SK-N-SH (cell line): ENCODE measurements around the gene TRMT1.

ENCODE experiments used
- CTCF ChIP-seq: fragments of 200-600 bp; sonication (generic); IDR thresholded peaks from 2 replicates; pipeline ENCODE4 v1.6.1; 2017; ENCODE audit warnings: antibody characterized with exemption, mild to moderate bottlenecking, moderate library complexity
- EP300 ChIP-seq, 2 experiments: IDR thresholded peaks; 2 replicates each; pipeline versions ENCODE4 v1.4.0 to v1.6.1; 2012; ENCODE audit warnings: borderline replicate concordance in 1 of 2, low read depth in 1 of 2, low read length in 1 of 2
- NFIC ChIP-seq: IDR thresholded peaks from 2 replicates; pipeline ENCODE4 v1.4.0; 2012; ENCODE audit warnings: borderline replicate concordance
- POLR2AphosphoS5 ChIP-seq: IDR thresholded peaks from 2 replicates; pipeline ENCODE4 v1.6.1; 2012; ENCODE audit warnings: low read depth, low read length
- SMC3 ChIP-seq: IDR thresholded peaks from 2 replicates; pipeline ENCODE4 v1.6.1; 2012; ENCODE audit warnings: low read depth, low read length, improper control_type of control experiment
- YY1 ChIP-seq: IDR thresholded peaks from 2 replicates; pipeline ENCODE4 v1.4.0; 2012; ENCODE audit warnings: low read depth, mild to moderate bottlenecking
- TF ChIP-seq, protein P1 (sequence below): IDR thresholded peaks from 2 replicates; pipeline ENCODE4 v1.4.0; 2012; ENCODE audit warnings: low read depth, borderline replicate concordance
- TF ChIP-seq, protein P2 (sequence below): IDR thresholded peaks from 2 replicates; pipeline ENCODE4 v1.6.1; 2012; ENCODE audit warnings: mild to moderate bottlenecking, low read depth, low read length, moderate library complexity
- TF ChIP-seq, protein P3 (sequence below): fragments of 150-350 bp; IDR thresholded peaks from 2 replicates; pipeline ENCODE4 v1.6.1; 2016; ENCODE audit warnings: mild to moderate bottlenecking, low read depth, low read length

DNA sequence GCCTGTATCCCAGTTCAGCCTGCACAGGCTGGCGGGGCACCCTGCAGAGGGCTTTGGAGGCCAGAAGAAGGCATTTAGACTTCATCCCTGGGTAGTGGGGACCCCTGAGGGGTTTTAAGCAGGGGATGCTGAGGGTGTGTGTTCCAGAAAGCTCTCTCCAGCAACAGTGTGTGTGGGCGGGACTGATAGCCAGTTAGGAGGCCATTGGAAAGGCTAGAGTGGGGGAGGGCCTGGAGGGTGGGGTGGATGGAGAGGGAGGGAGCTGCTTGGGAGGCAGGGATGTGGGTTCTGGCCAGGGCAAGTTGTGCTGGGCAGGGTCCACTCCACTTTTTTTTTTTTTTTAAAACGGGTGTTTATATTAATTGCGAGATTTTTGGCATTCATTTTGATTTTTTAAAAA, 42.2 kb downstream of the TRMT1 start:
- TF ChIP-seq, protein P1, sequence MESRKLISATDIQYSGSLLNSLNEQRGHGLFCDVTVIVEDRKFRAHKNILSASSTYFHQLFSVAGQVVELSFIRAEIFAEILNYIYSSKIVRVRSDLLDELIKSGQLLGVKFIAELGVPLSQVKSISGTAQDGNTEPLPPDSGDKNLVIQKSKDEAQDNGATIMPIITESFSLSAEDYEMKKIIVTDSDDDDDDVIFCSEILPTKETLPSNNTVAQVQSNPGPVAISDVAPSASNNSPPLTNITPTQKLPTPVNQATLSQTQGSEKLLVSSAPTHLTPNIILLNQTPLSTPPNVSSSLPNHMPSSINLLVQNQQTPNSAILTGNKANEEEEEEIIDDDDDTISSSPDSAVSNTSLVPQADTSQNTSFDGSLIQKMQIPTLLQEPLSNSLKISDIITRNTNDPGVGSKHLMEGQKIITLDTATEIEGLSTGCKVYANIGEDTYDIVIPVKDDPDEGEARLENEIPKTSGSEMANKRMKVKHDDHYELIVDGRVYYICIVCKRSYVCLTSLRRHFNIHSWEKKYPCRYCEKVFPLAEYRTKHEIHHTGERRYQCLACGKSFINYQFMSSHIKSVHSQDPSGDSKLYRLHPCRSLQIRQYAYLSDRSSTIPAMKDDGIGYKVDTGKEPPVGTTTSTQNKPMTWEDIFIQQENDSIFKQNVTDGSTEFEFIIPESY: no peak
- TF ChIP-seq, protein P2, sequence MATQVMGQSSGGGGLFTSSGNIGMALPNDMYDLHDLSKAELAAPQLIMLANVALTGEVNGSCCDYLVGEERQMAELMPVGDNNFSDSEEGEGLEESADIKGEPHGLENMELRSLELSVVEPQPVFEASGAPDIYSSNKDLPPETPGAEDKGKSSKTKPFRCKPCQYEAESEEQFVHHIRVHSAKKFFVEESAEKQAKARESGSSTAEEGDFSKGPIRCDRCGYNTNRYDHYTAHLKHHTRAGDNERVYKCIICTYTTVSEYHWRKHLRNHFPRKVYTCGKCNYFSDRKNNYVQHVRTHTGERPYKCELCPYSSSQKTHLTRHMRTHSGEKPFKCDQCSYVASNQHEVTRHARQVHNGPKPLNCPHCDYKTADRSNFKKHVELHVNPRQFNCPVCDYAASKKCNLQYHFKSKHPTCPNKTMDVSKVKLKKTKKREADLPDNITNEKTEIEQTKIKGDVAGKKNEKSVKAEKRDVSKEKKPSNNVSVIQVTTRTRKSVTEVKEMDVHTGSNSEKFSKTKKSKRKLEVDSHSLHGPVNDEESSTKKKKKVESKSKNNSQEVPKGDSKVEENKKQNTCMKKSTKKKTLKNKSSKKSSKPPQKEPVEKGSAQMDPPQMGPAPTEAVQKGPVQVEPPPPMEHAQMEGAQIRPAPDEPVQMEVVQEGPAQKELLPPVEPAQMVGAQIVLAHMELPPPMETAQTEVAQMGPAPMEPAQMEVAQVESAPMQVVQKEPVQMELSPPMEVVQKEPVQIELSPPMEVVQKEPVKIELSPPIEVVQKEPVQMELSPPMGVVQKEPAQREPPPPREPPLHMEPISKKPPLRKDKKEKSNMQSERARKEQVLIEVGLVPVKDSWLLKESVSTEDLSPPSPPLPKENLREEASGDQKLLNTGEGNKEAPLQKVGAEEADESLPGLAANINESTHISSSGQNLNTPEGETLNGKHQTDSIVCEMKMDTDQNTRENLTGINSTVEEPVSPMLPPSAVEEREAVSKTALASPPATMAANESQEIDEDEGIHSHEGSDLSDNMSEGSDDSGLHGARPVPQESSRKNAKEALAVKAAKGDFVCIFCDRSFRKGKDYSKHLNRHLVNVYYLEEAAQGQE: no peak
- TF ChIP-seq NFIC (no peak), POLR2AphosphoS5 (no peak), CTCF (no peak), EP300 (IDR thresholded peaks at IDR 0.05; ENCODE audit: borderline replicate concordance in 1 of 2, low read depth in 1 of 2, low read length in 1 of 2) (no peak), SMC3 (no peak), YY1 (no peak)
- TF ChIP-seq, protein P3, sequence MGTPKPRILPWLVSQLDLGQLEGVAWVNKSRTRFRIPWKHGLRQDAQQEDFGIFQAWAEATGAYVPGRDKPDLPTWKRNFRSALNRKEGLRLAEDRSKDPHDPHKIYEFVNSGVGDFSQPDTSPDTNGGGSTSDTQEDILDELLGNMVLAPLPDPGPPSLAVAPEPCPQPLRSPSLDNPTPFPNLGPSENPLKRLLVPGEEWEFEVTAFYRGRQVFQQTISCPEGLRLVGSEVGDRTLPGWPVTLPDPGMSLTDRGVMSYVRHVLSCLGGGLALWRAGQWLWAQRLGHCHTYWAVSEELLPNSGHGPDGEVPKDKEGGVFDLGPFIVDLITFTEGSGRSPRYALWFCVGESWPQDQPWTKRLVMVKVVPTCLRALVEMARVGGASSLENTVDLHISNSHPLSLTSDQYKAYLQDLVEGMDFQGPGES: no peak
